GM13976 (cell line): ENCODE measurements around the gene SPTBN5.

Experiments
- DNase-seq: peaks from one replicate; pipeline ENCODE4 v3.0.0; 2012; ENCODE audit warnings: low spot score
- in situ Hi-C: fragments of 300-500 bp; cut with MboI; formaldehyde crosslinking; loops from one replicate; pipeline ENCODE4 v1.12.0; 2022; ENCODE audit warnings: low sequenced_read_pairs, mixed read lengths, inconsistent platforms; ENCODE audit not compliant: unreplicated experiment
- TF ChIP-seq, protein P1 (sequence below): IDR thresholded peaks from 2 replicates; pipeline ENCODE4 v1.5.1; 2012; ENCODE audit warnings: borderline replicate concordance, mild to moderate bottlenecking; ENCODE audit not compliant: insufficient read depth; ENCODE audit errors: extremely low read depth, missing control alignments, control extremely low read depth

SPTBN5 gene

DNA sequence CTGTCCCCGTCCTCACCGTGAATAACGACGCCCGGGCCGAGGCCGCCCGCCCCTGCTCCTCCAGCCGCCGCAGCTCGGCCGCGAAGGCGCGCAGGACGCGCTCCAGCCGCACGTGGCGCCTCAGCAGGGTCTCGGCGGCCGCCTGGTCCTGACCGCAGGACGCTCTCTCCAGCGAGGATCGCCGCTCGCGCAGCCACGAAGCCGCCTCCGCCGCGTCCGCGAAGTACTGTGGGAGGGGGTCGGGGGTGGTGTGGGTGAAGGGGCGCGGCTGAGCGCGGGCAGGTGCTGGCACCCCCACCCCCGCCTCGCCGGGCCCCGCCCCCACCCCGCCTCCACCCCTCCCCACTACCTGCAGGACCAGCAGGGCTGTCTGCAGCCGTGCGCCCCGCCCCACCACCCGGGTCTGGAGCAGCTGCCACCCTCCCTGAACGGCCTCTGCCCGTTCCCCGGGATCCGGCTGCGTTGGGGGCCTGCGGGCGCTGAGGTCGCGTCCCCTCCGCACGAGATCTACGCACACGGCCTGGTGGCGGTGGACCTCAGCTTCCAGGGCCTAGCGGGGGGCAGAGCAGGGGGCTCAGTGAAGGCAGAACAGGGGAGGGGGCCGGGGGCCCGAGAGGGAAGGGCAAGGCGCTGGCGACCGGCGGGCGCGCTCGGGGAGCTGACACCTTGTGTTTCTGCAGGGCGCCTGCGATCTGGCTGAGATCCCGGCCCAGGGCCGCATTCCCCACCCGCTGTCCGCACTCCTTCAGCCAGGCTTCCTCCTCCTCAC lies 11.7 kb downstream of the SPTBN5 start:
- DNase-seq, result no peak
- in situ Hi-C loops, result no loop called here
- TF ChIP-seq, protein P1, sequence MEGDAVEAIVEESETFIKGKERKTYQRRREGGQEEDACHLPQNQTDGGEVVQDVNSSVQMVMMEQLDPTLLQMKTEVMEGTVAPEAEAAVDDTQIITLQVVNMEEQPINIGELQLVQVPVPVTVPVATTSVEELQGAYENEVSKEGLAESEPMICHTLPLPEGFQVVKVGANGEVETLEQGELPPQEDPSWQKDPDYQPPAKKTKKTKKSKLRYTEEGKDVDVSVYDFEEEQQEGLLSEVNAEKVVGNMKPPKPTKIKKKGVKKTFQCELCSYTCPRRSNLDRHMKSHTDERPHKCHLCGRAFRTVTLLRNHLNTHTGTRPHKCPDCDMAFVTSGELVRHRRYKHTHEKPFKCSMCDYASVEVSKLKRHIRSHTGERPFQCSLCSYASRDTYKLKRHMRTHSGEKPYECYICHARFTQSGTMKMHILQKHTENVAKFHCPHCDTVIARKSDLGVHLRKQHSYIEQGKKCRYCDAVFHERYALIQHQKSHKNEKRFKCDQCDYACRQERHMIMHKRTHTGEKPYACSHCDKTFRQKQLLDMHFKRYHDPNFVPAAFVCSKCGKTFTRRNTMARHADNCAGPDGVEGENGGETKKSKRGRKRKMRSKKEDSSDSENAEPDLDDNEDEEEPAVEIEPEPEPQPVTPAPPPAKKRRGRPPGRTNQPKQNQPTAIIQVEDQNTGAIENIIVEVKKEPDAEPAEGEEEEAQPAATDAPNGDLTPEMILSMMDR, result no peak

DNA sequence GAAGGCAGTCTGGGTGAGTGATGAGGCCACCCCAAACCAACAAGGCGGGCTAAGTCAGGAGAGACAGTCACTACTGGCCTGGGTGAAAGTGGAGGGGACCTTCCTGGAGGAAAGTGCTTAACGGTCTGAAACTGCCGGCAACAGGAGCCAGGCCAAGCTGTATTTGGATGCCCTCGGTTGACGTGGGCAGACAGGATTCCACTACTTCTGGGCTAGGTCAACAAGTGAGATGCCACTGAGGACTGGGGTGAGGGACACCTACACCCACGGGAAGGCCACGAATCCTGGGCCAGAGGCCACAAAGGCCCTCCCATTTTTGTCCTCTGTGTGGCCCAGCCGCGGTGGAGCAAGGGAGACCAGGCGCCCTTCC lies 12.3 kb downstream of the SPTBN5 start:
- TF ChIP-seq, protein P1, result no peak
- DNase-seq, result no peak
- in situ Hi-C loops, result no loop called here

DNA sequence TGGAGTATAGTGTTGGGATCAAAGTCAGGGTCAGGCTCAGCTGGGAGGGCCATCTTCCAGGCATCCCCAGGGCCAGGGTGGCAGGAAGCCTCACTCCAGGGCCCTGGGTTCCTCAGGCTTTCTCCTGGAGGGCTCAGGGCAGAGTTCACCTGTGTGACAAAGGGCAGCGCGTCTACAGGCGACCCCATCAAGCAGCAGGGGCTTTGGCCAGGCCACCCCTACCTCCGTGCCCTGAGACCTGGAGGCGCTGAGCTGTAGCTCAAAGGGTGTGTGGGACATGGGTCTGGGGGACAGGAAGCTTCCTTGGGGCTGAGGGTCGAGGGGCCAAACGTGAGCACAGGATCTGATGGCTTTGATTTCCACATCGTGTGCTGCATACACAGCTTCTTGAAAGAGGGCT lies 12.8 kb downstream of the SPTBN5 start:
- in situ Hi-C loops, result no loop called here
- TF ChIP-seq, protein P1, result no peak

DNA sequence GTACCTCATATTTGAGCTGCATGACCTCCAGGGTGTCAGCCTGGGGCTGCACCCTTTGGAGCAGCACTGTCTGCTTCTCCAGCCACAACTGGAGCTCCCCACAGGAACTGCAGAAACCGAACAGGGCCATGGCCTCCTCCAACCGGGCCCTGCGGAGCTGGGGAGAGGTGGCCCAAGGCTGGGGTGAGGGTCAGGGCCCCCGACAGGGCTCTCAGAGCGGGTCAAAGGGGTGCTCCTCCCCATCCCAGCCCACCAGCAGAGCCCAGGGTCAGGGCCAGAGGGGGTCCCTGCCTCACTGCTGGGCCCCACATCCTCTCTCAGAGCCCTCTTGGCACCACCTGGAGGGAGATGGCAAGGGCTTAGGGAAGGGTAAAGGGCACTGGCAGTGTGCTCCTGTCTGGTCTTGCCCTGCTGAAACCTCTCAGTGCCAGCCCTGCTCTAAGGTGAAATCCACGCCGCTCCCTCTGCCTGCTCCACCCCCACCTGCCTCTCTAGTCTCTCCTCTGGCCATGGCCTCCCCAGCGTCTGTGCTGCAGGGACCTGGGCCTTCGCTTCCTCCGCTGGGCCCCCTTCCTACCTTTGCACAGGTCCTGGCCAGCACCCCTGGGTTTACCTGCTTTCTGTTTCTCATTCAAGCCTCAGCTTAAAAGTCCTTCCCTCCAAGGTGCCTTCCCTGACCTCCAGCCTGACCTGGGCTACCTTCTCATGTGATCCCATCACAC lies 13.5 kb downstream of the SPTBN5 start:
- in situ Hi-C loops, result no loop called here
- TF ChIP-seq, protein P1, result no peak
- no peak for DNase-seq

More for the DNA sequence above, 12.8 kb downstream of the SPTBN5 start:
- no peak for DNase-seq

DNA sequence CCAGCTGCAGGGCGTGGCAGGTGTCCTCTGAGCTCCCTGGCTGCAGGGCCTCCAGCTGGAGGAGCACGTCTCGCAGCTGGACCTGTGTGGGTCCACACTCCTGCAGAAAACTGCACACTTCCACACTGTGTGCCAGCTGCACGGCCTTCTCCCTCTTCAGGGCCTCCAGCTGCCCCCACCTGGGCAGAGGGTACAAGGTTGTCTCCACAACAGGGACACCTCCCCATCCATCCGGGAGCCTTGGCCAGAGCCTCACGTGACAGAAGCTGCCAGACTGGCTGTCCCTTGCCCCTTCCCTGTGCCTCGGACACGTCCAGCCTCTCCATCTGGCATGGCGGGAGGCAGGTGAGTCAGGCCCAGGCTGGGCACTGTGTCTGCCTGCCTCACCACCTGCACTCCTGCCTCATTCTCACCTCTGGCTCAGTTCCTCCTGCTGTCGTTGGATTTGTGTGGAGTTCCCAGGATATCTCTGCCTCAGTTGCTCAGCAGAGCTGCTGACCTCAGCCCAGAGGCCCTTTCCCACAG lies 14.5 kb downstream of the SPTBN5 start:
- no peak for DNase-seq
- in situ Hi-C loops, result no loop called here
- TF ChIP-seq, protein P1, result no peak

DNA sequence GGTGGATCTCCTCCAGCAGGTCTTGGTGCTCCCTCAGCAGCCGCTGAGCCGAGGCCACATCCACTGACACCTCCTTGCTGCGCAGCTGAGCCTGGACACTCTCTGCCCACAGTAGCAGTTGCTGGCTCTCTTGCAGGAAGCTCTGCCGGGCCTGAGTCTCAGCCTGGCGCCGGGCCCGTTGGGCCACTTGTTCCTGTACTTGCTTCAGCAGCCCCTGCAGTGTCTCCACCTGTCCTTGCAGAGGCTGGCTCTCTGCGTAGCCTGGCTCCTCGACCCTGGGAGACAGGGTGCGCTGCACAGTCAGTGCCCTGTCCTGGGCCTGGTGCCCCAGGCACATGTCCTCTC lies 15.5 kb downstream of the SPTBN5 start:
- TF ChIP-seq, protein P1, result no peak
- no peak for DNase-seq
- in situ Hi-C loops, result no loop called here
